DND-41 (cell line): Measurements from ENCODE around the gene SLC2A13.
A peak's percentile ranks its signal among the peaks of the same experiment; 100 is the strongest.

Experiments used
- ATAC-seq: fragments of 200-7000 bp; cut with Tn5 transposase; 3 replicates; pipeline ENCODE4 v1.9.1; 2021; ENCODE audit warnings: low read depth; ENCODE audit not compliant: insufficient read depth
- DNase-seq: peaks from one replicate; pipeline ENCODE4 v3.0.0-alpha.2; 2020
- H2AFZ ChIP-seq: 2 replicates; pipeline ENCODE4 v1.6.0; 2012; ENCODE audit warnings: low read depth, low read length
- H3K27ac ChIP-seq: 2 replicates; pipeline ENCODE4 v1.5.1; 2012; ENCODE audit warnings: low read length, inconsistent platforms
- H3K27me3 ChIP-seq: fragments of 200-600 bp; sonication (generic); 2 replicates; pipeline ENCODE4 v1.6.0; 2012; ENCODE audit warnings: low read length, mild to moderate bottlenecking, inconsistent platforms; ENCODE audit not compliant: insufficient read depth, poor library complexity
- H3K36me3 ChIP-seq: 2 replicates; pipeline ENCODE4 v1.5.1; 2012; ENCODE audit warnings: low read length, inconsistent platforms; ENCODE audit not compliant: insufficient read depth
- H3K4me1 ChIP-seq: 2 replicates; pipeline ENCODE4 v1.5.1; 2012; ENCODE audit warnings: mild to moderate bottlenecking, low read length; ENCODE audit not compliant: insufficient read depth
- H3K4me2 ChIP-seq: 2 replicates; pipeline ENCODE4 v1.6.0; 2012; ENCODE audit warnings: mild to moderate bottlenecking, moderate library complexity, low read length, inconsistent platforms; ENCODE audit not compliant: insufficient read depth
- H3K4me3 ChIP-seq, 2 experiments: fragments of 200-600 bp in 1 of 2; shearing (Covaris generic) in 1 of 2; 2 replicates each; pipeline ENCODE4 v1.5.1; 2012 to 2016; ENCODE audit warnings: inconsistent platforms in 2 of 2, low read length in 2 of 2, mild to moderate bottlenecking in 2 of 2, low read depth in 1 of 2, moderate library complexity in 1 of 2
- H3K79me2 ChIP-seq: 2 replicates; pipeline ENCODE4 v1.6.0; 2012; ENCODE audit warnings: low read length, inconsistent platforms; ENCODE audit not compliant: insufficient read depth
- H3K9ac ChIP-seq: 2 replicates; pipeline ENCODE4 v1.6.0; 2012; ENCODE audit warnings: low read depth, mild to moderate bottlenecking, inconsistent platforms, low read length, moderate library complexity
- H3K9me3 ChIP-seq: 2 replicates; pipeline ENCODE4 v1.5.1; 2012; ENCODE audit warnings: low read length, moderate library complexity, mild to moderate bottlenecking, inconsistent platforms; ENCODE audit not compliant: insufficient read depth, severe bottlenecking
- H4K20me1 ChIP-seq: 2 replicates; pipeline ENCODE4 v1.6.0; 2012; ENCODE audit warnings: low read length; ENCODE audit not compliant: insufficient read depth
- EZH2 ChIP-seq: IDR thresholded peaks from 3 replicates; pipeline ENCODE4 v1.6.1; 2012; ENCODE audit warnings: borderline replicate concordance, low read depth, mild to moderate bottlenecking, moderate library complexity, low read length, inconsistent platforms; ENCODE audit not compliant: severe bottlenecking
- TF ChIP-seq, protein P1 (sequence below): IDR thresholded peaks from 2 replicates; pipeline ENCODE4 v1.5.1; 2012; ENCODE audit warnings: borderline replicate concordance, low read length, moderate library complexity, mild to moderate bottlenecking; ENCODE audit not compliant: poor library complexity, severe bottlenecking; ENCODE audit errors: extremely low read depth

The SLC2A13 gene

DNA sequence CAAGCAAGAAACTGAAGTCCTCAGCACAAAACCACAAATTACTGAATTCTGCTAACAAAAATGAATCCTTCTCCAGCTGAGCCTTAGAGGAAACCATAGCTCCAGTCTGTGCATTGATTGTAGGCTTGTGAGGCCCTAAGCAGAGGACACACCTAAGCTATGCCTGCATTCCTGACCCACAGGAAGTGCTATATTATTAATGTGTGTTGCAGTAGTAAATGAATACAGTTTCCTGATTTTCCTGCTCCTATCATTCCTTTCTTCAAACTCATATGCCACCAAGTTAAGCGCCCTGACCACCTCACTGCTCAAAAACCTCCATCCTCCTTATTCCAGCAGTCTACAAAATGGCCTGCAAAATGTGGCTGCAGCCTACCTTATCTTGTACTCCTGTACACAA lies 334.4 kb downstream of the SLC2A13 start:
- H3K4me3 ChIP-seq, result no peak overlapping the region
- no peak overlapping the region for H3K27ac ChIP-seq
- no peak overlapping the region for H2AFZ ChIP-seq
- H3K4me1 ChIP-seq, result no peaks in the 10 kb centered on the region
- TF ChIP-seq, protein P1, sequence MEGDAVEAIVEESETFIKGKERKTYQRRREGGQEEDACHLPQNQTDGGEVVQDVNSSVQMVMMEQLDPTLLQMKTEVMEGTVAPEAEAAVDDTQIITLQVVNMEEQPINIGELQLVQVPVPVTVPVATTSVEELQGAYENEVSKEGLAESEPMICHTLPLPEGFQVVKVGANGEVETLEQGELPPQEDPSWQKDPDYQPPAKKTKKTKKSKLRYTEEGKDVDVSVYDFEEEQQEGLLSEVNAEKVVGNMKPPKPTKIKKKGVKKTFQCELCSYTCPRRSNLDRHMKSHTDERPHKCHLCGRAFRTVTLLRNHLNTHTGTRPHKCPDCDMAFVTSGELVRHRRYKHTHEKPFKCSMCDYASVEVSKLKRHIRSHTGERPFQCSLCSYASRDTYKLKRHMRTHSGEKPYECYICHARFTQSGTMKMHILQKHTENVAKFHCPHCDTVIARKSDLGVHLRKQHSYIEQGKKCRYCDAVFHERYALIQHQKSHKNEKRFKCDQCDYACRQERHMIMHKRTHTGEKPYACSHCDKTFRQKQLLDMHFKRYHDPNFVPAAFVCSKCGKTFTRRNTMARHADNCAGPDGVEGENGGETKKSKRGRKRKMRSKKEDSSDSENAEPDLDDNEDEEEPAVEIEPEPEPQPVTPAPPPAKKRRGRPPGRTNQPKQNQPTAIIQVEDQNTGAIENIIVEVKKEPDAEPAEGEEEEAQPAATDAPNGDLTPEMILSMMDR, result no peak
- no peak for TF ChIP-seq EZH2
- no peaks in the 10 kb centered on the region for H3K36me3 ChIP-seq
- no peaks in the 10 kb centered on the region for H3K27me3 ChIP-seq
- ATAC-seq (no peak), DNase-seq (no peak)
- no peak overlapping the region for H3K4me2 ChIP-seq
- H3K9ac ChIP-seq, result no peak overlapping the region
- H4K20me1 ChIP-seq, result no peaks in the 10 kb centered on the region
- H3K9me3 ChIP-seq, result no peaks in the 10 kb centered on the region
- no peaks in the 10 kb centered on the region for H3K79me2 ChIP-seq

DNA sequence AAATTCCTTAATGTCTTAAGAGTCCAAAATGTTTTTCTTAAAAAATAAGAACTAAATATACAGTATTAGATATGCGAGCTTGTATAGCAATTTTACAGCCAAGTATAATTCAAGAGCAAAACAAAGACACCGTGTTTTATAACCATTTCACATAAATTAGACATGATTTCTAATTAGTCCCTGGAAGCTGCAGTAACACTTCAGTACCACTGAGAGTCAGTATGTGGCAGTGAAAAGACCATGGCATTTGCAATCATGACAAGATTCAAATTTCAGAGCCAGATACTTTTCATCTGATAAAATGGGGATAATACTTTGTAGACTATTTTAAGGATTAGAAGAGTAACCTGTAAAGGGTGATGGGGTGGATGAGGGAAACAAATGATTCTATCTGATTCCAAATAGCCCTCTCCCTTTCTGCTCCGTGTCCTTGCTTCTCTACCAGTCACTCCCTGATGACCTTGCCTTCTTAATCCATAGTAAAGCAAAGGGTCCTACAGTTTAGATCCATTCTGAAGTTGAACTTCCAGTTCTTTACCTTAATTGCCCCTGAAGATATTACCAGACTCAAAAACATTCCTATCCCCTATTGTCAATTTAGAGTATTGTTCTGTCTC lies 340.8 kb downstream of the SLC2A13 start:
- Histone ChIP-seq H3K27ac (no peak overlapping the region), H3K4me1 (no peaks in the 10 kb centered on the region), H3K9ac (no peak overlapping the region), H3K36me3 (no peaks in the 10 kb centered on the region), H3K9me3 (no peaks in the 10 kb centered on the region), H4K20me1 (no peaks in the 10 kb centered on the region), H2AFZ (no peak overlapping the region), H3K4me3 (no peak overlapping the region), H3K4me2 (no peak overlapping the region), H3K79me2 (no peaks in the 10 kb centered on the region), H3K27me3 (no peaks in the 10 kb centered on the region)
- TF ChIP-seq, protein P1, result peak; percentile 62
- no peak for TF ChIP-seq EZH2
- ATAC-seq (no peak), DNase-seq (no peak)

DNA sequence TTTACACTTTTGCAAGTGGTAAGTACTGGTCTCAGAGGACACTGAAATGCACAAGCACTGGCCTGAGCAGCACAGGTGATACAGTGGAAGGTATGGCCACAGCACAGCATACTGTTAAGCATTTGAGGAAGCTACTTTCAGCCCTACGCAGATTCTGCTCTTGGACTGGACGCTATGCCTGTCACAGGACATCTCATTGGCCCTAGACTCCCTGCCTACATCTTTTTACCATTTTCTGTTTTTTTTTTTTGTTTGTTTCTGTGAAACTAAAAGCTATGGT lies 342.1 kb downstream of the SLC2A13 start:
- Histone ChIP-seq H3K4me1 (no peaks in the 10 kb centered on the region), H3K9ac (no peak overlapping the region), H2AFZ (no peak overlapping the region), H3K9me3 (no peaks in the 10 kb centered on the region), H3K4me2 (no peak overlapping the region), H3K79me2 (no peaks in the 10 kb centered on the region), H3K4me3 (no peak overlapping the region), H3K36me3 (no peaks in the 10 kb centered on the region), H3K27ac (no peak overlapping the region), H4K20me1 (no peaks in the 10 kb centered on the region), H3K27me3 (no peaks in the 10 kb centered on the region)
- no peak for DNase-seq
- TF ChIP-seq, protein P1, result no peak
- TF ChIP-seq EZH2, result no peak
- ATAC-seq, result no peak
